ENCODE data around the gene TFAM. TPM values are rescaled to one million over a fixed set of nuclear protein-coding genes. Genes with fewer than 3 reads are reported as not detected.

The TFAM gene
- total RNA-seq, 1 donor from 2014 or later: 33.2 TPM

Other genes starting within 250 kb of the TFAM start
- gene IPMK, start 117.5 kb upstream of the TFAM start, total RNA-seq: 2.2 TPM
- 182 TPM for gene CISD1, start 116.2 kb upstream of the TFAM start, total RNA-seq
- gene UBE2D1, start 50.4 kb upstream of the TFAM start, total RNA-seq: 68.2 TPM
- gene BICC1, start 127.5 kb downstream of the TFAM start, total RNA-seq: 4.9 TPM